CD4-positive, alpha-beta T cell treated with Interleukin-17A for 4 hours (primary cell): ENCODE results near the gene SPEN.
A peak's percentile ranks its signal among the peaks of the same experiment; 100 is the strongest.
"Not testable (repeated sequence)": the region's sequence is repeated elsewhere in the genome, so short reads cannot be mapped to it uniquely, and the experiment has no call there.

Source experiments
- DNase-seq: peaks from one replicate; pipeline ENCODE4 v3.0.0-alpha.2; 2020; ENCODE audit warnings: mixed read lengths

The SPEN gene

DNA sequence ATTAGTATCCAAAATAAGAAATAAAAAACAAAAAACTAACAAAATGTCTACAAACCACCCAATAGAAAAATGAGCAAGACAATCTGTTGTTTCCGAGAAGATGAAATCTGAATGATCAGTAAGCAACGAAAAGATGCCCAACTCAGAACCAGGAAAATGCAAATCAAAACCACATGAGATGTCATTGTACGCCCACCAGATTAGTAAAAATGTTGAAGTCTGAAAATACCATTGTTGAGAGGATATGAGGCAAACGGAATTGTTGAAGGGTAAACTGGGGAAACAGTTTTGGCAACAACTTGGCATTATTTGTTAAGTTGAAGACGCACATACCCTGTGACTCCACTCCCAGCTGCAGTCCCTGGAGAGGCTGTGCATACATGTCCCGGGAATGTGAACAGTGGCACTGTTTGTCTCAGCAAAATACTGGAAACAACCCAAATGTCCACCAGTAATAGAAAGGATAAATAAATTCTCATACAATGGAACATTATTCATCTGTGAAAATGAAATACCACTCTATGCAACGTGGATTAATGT is 117.8 kb downstream of the SPEN start:
- no peak for DNase-seq

DNA sequence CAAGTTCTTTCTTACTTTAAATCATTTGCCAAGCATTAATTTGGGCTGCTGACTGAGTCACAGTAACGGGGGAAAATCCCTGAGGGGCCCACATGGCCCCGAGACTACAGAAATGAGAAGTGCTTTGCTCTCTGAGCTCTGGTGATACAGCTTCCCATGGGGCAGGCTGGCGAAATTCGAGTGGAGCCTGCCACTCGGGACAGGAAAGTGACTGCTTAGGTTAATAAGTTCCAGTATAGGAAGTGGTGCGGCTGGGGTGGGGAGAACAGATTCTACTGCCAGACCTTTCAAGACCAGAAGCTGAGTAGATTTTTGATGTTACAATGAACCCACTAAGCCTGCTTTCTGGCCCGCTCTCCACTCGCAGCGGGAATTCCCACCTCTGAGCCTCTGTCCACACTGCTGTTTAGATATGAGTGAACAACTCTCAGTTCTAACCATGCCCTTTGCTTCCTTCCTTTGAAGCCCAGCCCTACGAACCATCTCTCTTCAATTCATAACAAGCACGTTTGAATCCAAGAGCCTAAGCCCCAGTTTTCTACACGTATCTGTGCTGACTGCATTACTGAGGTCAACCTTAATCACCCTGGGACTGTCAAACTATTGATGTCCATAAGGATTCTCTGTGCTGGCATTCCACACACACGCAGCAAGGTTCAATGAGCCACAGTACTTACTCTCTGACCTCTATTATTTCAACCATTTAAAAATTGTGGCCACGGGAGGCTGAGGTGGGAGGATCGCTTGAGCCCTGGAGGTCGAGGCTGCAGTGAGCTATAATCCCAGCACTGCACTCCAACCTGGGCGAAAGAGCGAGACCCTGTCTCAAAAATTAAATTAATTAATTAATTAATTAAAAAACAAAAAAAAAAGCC is 118.8 kb downstream of the SPEN start:
- DNase-seq, result peak; percentile 55

DNA sequence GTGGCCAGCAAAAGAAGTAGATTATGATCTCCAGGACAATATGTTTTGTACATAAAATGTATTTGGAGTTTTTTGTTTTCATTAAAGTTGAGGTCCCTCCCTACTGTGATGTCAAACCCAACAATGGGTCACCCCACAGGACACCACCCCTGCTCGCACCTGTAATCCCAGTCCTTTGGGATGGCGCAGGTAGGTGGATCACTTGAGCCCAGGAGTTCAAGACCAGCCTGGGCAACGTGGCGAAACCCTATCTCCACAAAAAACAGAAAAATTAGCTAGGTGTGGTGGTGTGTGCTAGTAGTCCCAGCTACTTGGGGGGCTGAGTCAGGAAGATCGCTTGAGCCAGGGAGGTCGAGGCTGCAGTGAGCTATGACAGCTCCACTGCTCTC is 119.4 kb downstream of the SPEN start:
- no peak for DNase-seq

DNA sequence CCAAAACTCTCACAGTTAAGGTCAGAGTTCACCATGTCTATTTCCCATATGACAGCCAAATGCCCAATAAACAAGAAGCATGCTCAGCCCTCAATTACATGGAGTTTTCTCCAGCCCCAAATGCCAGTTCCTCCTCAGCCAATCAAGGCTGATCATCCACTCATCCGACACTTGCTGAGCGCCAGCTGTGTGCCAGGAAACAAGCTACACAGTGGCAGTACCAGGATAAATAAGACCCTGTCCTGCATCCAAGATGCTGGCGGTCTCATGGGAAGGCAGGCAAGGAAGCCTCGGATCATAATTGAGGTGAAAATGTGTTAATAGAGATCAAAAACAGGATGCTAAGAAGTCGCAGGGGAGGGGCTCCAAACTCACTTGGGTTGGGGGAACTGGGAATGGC is 120.7 kb downstream of the SPEN start:
- no peak for DNase-seq

DNA sequence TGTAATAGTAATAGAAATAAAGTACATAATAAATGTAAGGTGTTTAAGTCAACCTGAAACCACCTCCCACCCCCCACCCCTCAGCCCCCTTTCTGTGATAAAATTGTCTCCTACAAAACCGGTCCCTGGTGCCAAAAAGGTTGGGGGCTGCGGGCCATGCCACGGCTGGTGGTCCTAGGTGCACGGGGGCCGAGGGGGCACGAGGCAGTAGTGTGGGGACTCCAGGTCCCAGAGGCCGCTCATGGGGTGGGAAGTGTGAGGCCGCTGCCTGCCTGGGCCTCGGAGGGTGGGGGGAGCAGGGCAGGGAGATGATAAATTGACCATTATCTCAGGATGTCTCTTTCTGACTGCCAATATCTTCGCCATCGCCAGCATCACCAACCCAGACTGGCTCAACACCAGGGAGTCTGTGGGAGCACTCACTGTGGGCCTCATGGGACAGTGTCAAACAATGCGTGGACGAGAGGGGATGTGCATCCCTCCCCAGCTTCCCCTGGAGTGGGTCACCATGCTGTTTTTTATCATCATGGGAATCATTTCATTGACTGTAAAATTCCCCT is 121.9 kb downstream of the SPEN start:
- DNase-seq, result no peak

DNA sequence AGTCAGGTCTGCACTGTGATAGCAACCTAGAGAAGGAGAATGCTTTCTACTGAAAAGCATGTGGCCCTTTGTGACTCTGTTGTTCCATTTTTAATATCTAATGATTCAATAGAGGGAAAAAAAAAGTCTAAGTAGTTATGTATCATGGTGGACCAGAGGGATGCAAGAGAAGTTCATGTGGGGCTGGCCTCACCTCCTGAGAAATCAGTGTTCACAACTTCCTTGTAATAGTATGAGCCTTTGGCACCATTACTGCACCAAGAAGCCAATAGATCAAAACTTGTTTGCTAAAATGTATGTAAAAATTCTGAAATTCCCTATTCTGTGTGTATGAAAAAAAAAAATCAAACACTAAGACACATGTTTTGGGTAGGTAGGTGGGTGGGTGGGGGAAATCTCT is 123.4 kb downstream of the SPEN start:
- no peak for DNase-seq

DNA sequence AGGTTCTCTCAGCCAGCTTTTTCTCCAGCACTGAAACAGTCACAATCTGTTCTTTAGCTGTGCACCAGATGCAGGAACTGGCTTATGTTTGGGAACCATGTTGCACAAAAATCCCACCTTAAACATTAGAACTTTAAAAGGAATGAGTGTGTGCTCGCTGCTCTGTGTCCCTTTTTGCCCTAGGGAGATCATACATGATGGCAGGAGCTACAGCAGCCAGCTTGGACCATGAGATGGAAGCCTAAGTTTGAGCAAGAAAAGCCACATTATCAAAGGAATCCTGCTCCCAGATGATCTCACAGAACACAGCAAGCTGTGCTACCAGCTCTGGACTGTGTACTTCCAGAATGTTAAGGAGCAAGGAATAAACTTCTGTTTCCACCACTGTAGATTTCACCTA is 124.9 kb downstream of the SPEN start:
- DNase-seq, result no peak

DNA sequence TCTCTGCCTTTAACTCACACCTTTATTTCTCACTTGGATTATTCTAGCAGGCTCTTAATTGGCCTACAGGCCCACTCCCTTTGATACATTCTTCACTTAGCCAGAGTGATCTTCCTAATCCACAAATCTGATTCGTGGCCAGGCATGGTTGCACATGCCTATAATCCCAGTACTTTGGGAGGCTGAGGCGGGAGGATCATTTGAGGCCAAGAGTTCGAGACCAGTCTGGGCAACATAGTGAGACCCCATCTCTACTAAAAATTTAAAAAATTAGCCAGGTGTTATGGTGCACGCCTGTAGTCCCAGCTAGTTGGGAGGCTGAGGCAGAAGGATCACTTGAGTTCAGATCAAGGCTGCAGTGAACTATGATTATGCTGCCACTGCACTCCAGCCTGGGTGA is 126.3 kb downstream of the SPEN start:
- DNase-seq, result no peak

DNA sequence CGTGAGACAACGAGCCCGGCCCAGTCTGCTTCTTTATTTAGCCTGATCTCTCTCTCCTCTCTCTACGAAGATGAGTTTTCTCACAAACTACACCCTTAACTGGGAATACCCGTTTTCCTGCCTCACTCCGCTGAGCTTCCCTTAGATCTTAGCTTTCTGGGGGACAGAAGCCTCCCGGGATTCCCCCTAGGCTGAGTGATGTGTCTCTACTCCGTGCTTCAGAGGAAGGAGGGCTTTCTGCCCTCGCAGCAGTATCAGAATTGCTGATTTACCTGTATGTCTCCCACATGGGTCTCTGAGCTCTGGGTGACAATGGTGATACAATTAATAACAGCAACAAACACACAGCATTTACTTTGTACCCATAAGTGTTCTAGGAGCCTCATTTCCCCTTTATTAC is 127.3 kb downstream of the SPEN start:
- DNase-seq, result no peak

DNA sequence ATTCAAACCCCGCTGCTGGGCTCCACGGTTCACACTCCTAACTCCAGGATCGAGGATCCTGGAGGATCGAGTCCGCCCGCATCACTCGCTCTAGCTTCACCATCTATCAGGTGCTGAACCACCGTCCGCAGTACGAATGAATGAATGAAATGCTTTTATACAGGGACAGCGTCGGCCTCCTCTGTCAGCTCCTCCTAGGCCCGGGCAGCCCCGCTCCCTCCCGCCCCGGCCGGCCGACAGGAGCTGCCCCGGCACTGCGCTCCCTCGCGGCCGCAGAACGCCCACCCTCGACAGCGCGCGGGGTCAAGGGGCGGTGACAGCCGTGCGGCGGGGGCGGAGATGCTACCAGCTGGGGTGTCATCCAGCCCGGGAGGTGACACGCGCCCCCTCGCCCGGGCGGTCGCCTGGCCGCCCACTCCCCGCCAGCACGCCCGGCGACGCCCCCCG is 127.9 kb downstream of the SPEN start:
- peak; percentile 70 for DNase-seq

DNA sequence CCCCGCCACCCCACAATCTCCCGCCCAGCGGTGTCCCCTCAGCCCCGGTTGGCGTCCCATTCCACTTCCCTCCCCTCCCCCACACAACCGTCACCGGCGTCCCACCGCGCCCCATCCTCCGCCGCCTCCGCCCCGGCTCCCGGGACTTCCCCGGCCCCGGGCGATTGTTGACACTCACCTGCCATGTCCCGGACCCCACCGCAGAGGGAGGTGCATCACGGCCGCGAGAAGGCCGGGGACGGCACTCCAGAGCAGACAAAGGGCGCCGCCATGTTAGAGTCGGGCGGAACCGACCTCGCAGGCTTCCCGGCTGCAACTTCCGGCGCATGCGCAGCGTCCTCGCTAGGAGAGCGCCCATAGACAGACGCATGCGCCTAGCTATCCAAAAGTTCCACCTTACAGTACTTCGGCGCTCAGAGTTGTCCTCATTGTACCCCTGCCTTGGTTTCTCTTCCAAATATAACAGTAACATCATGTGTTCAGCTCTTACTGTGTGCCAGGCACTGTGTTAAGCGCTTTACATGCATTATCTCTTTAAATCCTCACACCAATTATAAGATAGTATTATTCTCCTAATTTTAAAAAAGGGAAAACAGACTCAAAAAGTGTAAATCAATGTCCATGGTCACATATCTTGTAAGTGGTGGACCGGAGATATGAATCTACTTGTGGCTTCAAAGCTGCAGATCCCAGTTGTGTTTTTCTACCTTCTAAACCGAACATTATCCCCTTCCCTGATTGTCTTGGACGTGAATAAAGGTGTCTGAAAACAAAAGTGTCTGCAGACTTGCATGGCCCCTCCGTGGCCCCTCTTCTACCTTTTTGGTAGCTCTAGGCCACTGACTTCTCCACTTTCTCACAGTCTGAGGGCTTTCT is 128.5 kb downstream of the SPEN start, which contains the start of gene ZBTB17:
ZBTB17 (minus strand) TSS at position 297 of the 876 bp plus-strand sequence. CDS start 27,606 bp downstream, outside the sequence.
- peak; percentile 96 for DNase-seq

DNA sequence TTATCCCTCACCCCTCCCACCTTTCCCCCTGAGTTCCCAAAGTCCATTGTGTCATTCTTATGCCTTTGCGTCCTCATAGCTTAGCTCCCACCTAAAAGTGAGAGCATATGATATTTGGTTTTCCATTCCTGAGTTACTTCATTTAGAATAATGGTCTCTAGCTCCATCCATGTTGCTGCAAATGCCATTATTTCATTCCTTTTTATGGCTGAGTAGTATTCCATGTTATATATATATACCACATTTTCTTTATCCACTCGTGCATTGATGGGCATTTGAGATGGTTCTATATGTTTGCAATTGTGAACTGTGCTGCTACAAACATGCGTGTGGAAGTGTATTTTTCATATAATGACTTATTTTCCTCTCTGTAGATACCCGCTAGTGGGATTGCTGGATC is 130.4 kb downstream of the SPEN start:
- not testable (repeated sequence) for DNase-seq

DNA sequence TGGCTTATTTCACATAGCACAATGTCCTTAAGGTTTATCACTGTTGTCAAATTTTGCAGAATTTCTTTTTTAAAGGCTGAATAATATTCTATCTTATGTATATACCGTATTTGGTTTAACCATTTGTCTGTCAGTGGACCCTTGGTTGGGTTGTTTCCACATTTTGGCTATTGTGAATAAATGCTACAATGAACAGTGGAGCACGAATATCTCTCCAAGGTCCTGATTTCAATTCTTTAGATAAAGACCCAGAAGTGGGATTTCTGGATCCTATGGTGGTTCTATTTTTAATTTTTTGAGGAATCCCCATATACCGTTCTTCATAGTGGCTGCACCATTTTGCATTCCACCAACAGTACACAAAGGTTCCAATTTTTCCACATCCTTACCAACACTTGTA is 134.2 kb downstream of the SPEN start:
- DNase-seq, result no peak

DNA sequence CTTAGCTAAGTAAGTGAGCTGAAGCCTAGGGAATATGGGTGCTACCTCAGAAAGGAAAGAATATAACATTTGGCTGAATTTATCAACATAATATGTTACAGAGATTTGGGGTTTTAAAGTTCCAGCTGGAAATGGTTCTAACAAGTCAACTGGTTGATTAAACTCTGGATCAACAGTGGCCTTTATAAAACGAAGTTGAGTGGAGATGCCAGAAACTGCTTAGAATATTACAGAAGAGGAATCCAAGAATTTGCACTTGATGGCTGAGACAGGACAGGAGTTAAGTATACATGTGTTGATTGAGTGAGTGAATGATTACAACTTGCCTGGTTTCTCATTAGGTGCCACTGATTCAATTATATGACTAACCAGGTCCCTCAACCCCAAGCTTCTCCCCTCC is 135.8 kb downstream of the SPEN start:
- DNase-seq, result no peak

DNA sequence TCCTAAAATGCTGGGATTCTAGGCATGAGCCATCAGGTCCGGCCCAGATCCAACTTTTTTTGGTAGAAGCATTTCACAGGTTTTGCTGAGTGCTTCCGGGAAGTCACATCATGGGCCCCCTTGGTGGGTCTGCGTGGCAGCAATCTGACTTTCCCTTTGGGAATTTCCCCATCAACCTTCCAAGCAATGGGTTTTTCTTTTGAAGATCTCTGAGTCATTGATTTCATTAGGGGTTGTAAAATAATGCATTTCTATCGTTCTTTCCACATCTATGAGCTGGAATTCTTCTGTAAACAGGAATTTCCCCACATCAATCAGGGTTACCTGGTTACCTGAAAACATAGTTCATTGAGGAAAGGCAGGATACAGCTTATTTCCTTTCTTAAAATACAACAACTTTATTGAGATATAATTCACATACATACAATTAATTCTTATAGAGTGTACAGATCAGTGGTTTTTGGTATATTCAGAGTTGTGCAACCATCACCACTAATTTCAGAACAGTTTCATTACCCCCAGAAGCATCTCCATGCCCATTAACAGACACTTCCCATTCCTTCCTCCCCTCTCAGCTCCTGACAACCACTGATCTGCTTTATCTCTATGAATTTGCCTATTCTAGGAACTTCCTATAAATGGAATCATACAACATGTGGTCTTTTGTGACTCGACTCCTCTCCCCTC is 138.2 kb downstream of the SPEN start:
- DNase-seq, result no peak

DNA sequence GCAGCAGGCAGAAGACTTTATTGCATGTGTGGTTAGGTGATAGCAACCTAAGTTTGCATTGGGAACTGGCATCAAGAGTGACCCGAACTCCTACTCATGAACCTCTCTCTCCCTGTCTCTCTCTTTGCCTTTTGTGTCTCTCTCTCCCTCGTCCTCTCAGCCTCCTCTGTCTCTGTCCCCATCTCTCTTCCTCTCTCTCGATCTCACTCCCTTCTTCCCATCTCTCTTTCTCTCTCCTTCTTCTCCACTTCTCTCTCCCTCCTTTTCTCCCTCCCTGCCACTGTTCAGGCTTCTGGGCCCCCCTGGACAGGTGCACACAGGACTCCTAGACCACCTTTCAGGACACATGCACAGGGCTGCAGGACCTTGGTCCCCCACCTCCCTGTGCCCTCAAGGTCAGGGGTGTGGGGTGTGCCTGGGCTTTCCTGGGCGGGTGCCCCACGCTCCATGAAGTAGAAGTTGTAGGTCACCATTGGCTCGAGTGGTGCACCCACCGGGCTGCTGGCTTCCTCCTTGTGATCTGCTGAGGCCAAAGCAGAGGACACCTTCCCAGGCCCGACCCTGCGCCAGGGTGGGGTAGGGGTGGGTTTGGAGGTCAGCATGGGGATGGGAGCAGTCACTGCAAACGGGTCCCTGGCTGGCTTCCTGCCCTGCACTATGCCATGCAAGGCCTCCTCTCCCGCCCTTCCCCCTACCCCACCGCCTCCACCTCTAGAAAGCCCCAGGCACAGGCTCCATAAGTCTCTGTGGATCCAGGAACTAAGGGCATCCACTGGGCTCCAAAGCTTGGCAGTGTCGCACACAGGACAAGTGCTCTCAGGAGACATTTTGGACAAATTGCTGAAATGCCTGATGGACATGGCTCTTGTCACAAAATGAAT is 141.6 kb downstream of the SPEN start:
- no peak for DNase-seq

DNA sequence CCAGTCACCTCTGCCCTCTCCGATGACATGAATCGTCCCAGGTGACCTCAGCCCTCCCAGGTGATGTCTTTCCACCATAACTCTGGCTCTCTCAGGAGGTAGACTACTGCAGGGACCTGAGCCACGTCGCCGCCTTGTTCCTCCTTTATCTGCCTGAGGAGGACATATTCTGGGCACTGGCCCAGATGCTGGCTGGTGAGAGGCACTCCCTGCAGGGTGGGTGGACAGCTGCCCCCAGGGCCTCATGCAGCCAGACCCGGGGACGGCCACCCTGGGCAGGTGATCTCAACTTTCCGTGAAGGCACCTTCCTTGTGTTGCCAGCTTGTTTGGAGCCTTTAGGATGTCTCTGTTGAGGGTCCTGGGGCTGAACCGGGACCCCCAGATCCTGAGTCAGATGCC is 142.3 kb downstream of the SPEN start:
- no peak for DNase-seq
